Right lobe of liver (tissue), 4 donors: ENCODE results near the gene ALK.

Experiments used
- POLR2A ChIP-seq: fragments of 450-650 bp; IDR thresholded peaks from one replicate; pipeline ENCODE4 v1.6.1; 2017; ENCODE audit warnings: antibody characterized with exemption, mild to moderate bottlenecking
- TF ChIP-seq, protein P1 (sequence below), 4 donors: fragments of 200-600 bp in 3 of 4; fragments of 450-650 bp in 1 of 4; IDR thresholded peaks; one replicate each; pipeline versions ENCODE4 v1.5.1 to v1.8.0; 2016 to 2022; ENCODE audit warnings: antibody characterized with exemption in 4 of 4, mild to moderate bottlenecking in 2 of 4
- donor health status: DM: no; HTN: no; CAD: no.
- donor health status: DM: no; HTN: no; CAD: no.
- donor health status: DM: no; HTN: yes; CAD: no.

DNA sequence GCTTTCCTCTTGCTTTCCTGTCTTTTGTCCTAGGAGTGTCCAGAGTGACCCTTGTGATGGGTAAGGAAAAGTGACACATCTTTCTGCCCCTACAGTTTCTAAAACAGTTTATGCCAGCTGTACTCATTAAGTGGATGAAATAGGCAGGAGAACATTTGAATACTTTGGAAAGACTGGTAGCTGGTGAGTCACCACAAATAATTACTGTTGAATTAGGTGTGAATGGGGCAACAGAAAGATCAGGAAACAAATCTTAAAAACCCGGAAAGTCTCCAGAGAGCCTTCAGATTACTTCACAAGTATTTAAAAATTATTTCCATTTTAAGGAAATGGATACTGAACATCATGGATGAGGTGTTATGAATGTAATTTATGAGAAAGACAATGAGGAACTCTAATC lies 527.7 kb downstream of the ALK start:
- TF ChIP-seq, protein P1, sequence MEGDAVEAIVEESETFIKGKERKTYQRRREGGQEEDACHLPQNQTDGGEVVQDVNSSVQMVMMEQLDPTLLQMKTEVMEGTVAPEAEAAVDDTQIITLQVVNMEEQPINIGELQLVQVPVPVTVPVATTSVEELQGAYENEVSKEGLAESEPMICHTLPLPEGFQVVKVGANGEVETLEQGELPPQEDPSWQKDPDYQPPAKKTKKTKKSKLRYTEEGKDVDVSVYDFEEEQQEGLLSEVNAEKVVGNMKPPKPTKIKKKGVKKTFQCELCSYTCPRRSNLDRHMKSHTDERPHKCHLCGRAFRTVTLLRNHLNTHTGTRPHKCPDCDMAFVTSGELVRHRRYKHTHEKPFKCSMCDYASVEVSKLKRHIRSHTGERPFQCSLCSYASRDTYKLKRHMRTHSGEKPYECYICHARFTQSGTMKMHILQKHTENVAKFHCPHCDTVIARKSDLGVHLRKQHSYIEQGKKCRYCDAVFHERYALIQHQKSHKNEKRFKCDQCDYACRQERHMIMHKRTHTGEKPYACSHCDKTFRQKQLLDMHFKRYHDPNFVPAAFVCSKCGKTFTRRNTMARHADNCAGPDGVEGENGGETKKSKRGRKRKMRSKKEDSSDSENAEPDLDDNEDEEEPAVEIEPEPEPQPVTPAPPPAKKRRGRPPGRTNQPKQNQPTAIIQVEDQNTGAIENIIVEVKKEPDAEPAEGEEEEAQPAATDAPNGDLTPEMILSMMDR (IDR thresholded peaks at IDR 0.05): no peak
- no peak for TF ChIP-seq POLR2A
